ENCODE measurements around the gene LRRC31. TPM values are rescaled to one million over a fixed set of nuclear protein-coding genes. Genes with fewer than 3 reads are reported as not detected.

Gene LRRC31
- total RNA-seq = not detected in 2 replicates

GRCh38 chr3:169869484-169870220 lies at the start of gene LRRC31:
Gene LRRC31 (minus strand): TSS chr3:169869935. CDS start chr3:169869807, 128 bp downstream.

GRCh38 chr3:169911272-169911671 lies 41.5 kb upstream of the LRRC31 start, which contains the start of gene SAMD7:
Gene SAMD7 (plus strand): TSS chr3:169911572. CDS start chr3:169919499, 7,927 bp downstream.

GRCh38 chr3:169812332-169813235 lies 57.2 kb downstream of the LRRC31 start, which contains the start of the genes LRRC34 and LRRIQ4:
Gene LRRC34 (minus strand): TSS chr3:169812904. CDS start chr3:169812548, 356 bp downstream.
Gene LRRIQ4 (plus strand): TSS chr3:169812870. CDS start chr3:169821922, 9,052 bp downstream.

Other genes starting within 250 kb of the LRRC31 start
- 2.0 and 8.6 TPM in 2 replicates for gene MECOM, start 206.2 kb downstream of the LRRC31 start, total RNA-seq
- 147 TPM in 2 replicates for gene TERC, start 104.9 kb downstream of the LRRC31 start, total RNA-seq
- 2.3 and 6.5 TPM in 2 replicates for gene ACTRT3, start 100.4 kb downstream of the LRRC31 start, total RNA-seq
- gene MYNN, start 96.5 kb downstream of the LRRC31 start, total RNA-seq = 9.6 and 13.4 TPM in 2 replicates
- gene LRRIQ4, start 57.1 kb downstream of the LRRC31 start, total RNA-seq = not detected in 2 replicates
- gene LRRC34, start 57.0 kb downstream of the LRRC31 start, total RNA-seq = 2.1 and 15.5 TPM in 2 replicates
- gene SAMD7, start 41.6 kb upstream of the LRRC31 start, total RNA-seq = not detected in 2 replicates
- 23.4 and 30.8 TPM in 2 replicates for gene SEC62, start 96.9 kb upstream of the LRRC31 start, total RNA-seq
- 0.09 TPM in 1 of 2 replicates, not detected in the other for gene GPR160, start 168.1 kb upstream of the LRRC31 start, total RNA-seq

Data from pericardium fibroblast (primary cell).